Stimulated activated CD8-positive, alpha-beta memory T cell treated with anti-CD3 and anti-CD28 coated beads, Interleukin-7, amount 100 ng/mL, for 24 hours (primary cell): ENCODE measurements around the gene CBLN4.

Experiments used
- DNase-seq: peaks from one replicate; pipeline ENCODE4 v3.0.0-alpha.2; 2020; ENCODE audit warnings: low read depth

The CBLN4 gene

GRCh38 chr20:56005389-56005715, at the start of gene CBLN4:
TSS of gene CBLN4 (minus strand) at chr20:56005519. CDS start at chr20:56004171, 1,348 bp downstream.
- DNase-seq: no peak

- DNase-seq: no peak
These were observed 37.9 kb upstream of the CBLN4 start for GRCh38 chr20:56043227-56043626.

GRCh38 chr20:56032251-56032650, 26.9 kb upstream of the CBLN4 start:
- no peak for DNase-seq

- no peak for DNase-seq
These were observed 13.4 kb upstream of the CBLN4 start for GRCh38 chr20:56018716-56019115.

- no peak for DNase-seq
These were observed 12.9 kb upstream of the CBLN4 start for GRCh38 chr20:56018194-56018593.

- no peak for DNase-seq
These were observed 12.2 kb upstream of the CBLN4 start for GRCh38 chr20:56017560-56017959.

GRCh38 chr20:56014998-56015397, 9.7 kb upstream of the CBLN4 start:
- DNase-seq: no peak

GRCh38 chr20:56014151-56014550, 8.8 kb upstream of the CBLN4 start:
- no peak for DNase-seq

GRCh38 chr20:56004611-56005388, 519 bp downstream of the CBLN4 start:
- no peak for DNase-seq

GRCh38 chr20:56004007-56004406, 1.3 kb downstream of the CBLN4 start:
- DNase-seq: no peak

- DNase-seq: no peak
These were observed 2.2 kb downstream of the CBLN4 start for GRCh38 chr20:56002908-56003800.

GRCh38 chr20:56001890-56002289, 3.4 kb downstream of the CBLN4 start:
- DNase-seq: no peak

GRCh38 chr20:56001106-56001785, 4.1 kb downstream of the CBLN4 start:
- no peak for DNase-seq

GRCh38 chr20:55978550-55978949, 26.8 kb downstream of the CBLN4 start:
- no peak for DNase-seq

- DNase-seq: no peak
These were observed 27.4 kb downstream of the CBLN4 start for GRCh38 chr20:55977690-55978459.

- no peak for DNase-seq
These were observed 30.7 kb downstream of the CBLN4 start for GRCh38 chr20:55974491-55975202.

- DNase-seq: no peak
These were observed 40.5 kb downstream of the CBLN4 start for GRCh38 chr20:55964790-55965189.

GRCh38 chr20:55961376-55962330, 43.7 kb downstream of the CBLN4 start:
- DNase-seq: no peak

GRCh38 chr20:55953201-55953600, 52.1 kb downstream of the CBLN4 start:
- no peak for DNase-seq

- DNase-seq: no peak
These were observed 57.6 kb downstream of the CBLN4 start for GRCh38 chr20:55947701-55948100.
